ENCODE data around the gene ZHX3.

ZHX3 gene

GRCh38 chr20:41290804-41291389, 26.6 kb downstream of the ZHX3 start:
- no peak for DNase-seq

GRCh38 chr20:41287327-41287726, 30.2 kb downstream of the ZHX3 start:
- DNase-seq: no peak

- no peak for DNase-seq
These were observed 31.2 kb downstream of the ZHX3 start for GRCh38 chr20:41286240-41286851.

- no peak for DNase-seq
These were observed 37.8 kb downstream of the ZHX3 start for GRCh38 chr20:41279546-41280225.

GRCh38 chr20:41278936-41279335, 38.6 kb downstream of the ZHX3 start:
- DNase-seq: no peak

GRCh38 chr20:41277049-41277448, 40.5 kb downstream of the ZHX3 start:
- DNase-seq: no peak

GRCh38 chr20:41276317-41276751, 41.2 kb downstream of the ZHX3 start:
- DNase-seq: no peak

- no peak for DNase-seq
These were observed 42.2 kb downstream of the ZHX3 start for GRCh38 chr20:41275301-41275731.

- DNase-seq: no peak
These were observed 43.4 kb downstream of the ZHX3 start for GRCh38 chr20:41274152-41274551.

GRCh38 chr20:41273445-41273844, 44.1 kb downstream of the ZHX3 start:
- DNase-seq: no peak

GRCh38 chr20:41272339-41272738, 45.2 kb downstream of the ZHX3 start:
- DNase-seq: no peak

- DNase-seq: no peak
These were observed 48.4 kb downstream of the ZHX3 start for GRCh38 chr20:41268917-41269652.

GRCh38 chr20:41268402-41268801, 49.1 kb downstream of the ZHX3 start:
- DNase-seq: no peak

GRCh38 chr20:41265938-41266337, 51.6 kb downstream of the ZHX3 start:
- no peak for DNase-seq

- DNase-seq: no peak
These were observed 52.7 kb downstream of the ZHX3 start for GRCh38 chr20:41264819-41265218.

GRCh38 chr20:41261790-41262717, 55.5 kb downstream of the ZHX3 start:
- no peak for DNase-seq

- no peak for DNase-seq
These were observed 56.3 kb downstream of the ZHX3 start for GRCh38 chr20:41261260-41261659.

- DNase-seq: no peak
These were observed 56.8 kb downstream of the ZHX3 start for GRCh38 chr20:41260734-41261220.

- no peak for DNase-seq
These were observed 58.2 kb downstream of the ZHX3 start for GRCh38 chr20:41259309-41259708.

GRCh38 chr20:41258474-41258873, 59.1 kb downstream of the ZHX3 start:
- DNase-seq: no peak

- no peak for DNase-seq
These were observed 61.0 kb downstream of the ZHX3 start for GRCh38 chr20:41256516-41256915.

- DNase-seq: no peak
These were observed 61.9 kb downstream of the ZHX3 start for GRCh38 chr20:41255655-41256054.

Measured in CD4-positive, alpha-beta T cell treated with Interleukin-4 for 4 hours (primary cell).